NCI-H1694 (cell line): ENCODE measurements around the gene DDIT3.
"Not testable (repeated sequence)": the region's sequence is repeated elsewhere in the genome, so short reads cannot be mapped to it uniquely, and the experiment has no call there.

Experiments used
- DNase-seq: peaks from one replicate; lab custom pipeline; 2025; lab: John Stamatoyannopoulos, UW

The DDIT3 gene

GRCh38 chr12:57525615-57526383 lies 5.5 kb upstream of the DDIT3 start:
- no peak for DNase-seq

- no peak for DNase-seq
Observed at GRCh38 chr12:57524814-57525614, 4.7 kb upstream of the DDIT3 start.

- DNase-seq = no peak
Observed at GRCh38 chr12:57523706-57524614, 3.6 kb upstream of the DDIT3 start.

- DNase-seq = no peak
Observed at GRCh38 chr12:57522887-57523705, 2.8 kb upstream of the DDIT3 start.

GRCh38 chr12:57522011-57522886 lies 1.9 kb upstream of the DDIT3 start, which contains the start of gene MBD6:
TSS of gene MBD6 (plus strand) at chr12:57522824. CDS start at chr12:57524304, 1,480 bp downstream.
- DNase-seq = peak; percentile 90

- DNase-seq = peak; percentile 35
Observed at GRCh38 chr12:57521525-57522010, 1.3 kb upstream of the DDIT3 start.

GRCh38 chr12:57519796-57520052 lies 590 bp downstream of the DDIT3 start:
- DNase-seq = no peak

- no peak for DNase-seq
Observed at GRCh38 chr12:57518920-57519795, 1.2 kb downstream of the DDIT3 start.

- no peak for DNase-seq
Observed at GRCh38 chr12:57518176-57518919, 2.0 kb downstream of the DDIT3 start.

GRCh38 chr12:57517718-57518117 lies 2.6 kb downstream of the DDIT3 start:
- DNase-seq = not testable (repeated sequence)

- no peak for DNase-seq
Observed at GRCh38 chr12:57517187-57517586, 3.1 kb downstream of the DDIT3 start.

- no peak for DNase-seq
Observed at GRCh38 chr12:57516617-57517153, 3.6 kb downstream of the DDIT3 start.

- no peak for DNase-seq
Observed at GRCh38 chr12:57515934-57516541, 4.3 kb downstream of the DDIT3 start.

- DNase-seq = no peak
Observed at GRCh38 chr12:57515408-57515933, 4.8 kb downstream of the DDIT3 start.

- DNase-seq = no peak
Observed at GRCh38 chr12:57514720-57515407, 5.5 kb downstream of the DDIT3 start.

GRCh38 chr12:57514246-57514645 lies 6.1 kb downstream of the DDIT3 start:
- not testable (repeated sequence) for DNase-seq

GRCh38 chr12:57513677-57514076 lies 6.6 kb downstream of the DDIT3 start:
- not testable (repeated sequence) for DNase-seq
